Astrocyte of the spinal cord (primary cell): ENCODE results near the gene DESI1.
"Not testable (repeated sequence)": the region's sequence is repeated elsewhere in the genome, so short reads cannot be mapped to it uniquely, and the experiment has no call there.

Source experiments
- DNase-seq: peaks from one replicate; pipeline ENCODE4 v3.0.0; 2011; ENCODE audit warnings: low read depth, low spot score
- H3K4me3 ChIP-seq: 2 replicates; pipeline ENCODE4 v1.5.1; 2011; ENCODE audit warnings: low read depth, mild to moderate bottlenecking, low read length, moderate library complexity
- CTCF ChIP-seq: IDR thresholded peaks from 2 replicates; pipeline ENCODE4 v1.5.1; 2012; ENCODE audit warnings: low read depth, mild to moderate bottlenecking, low read length, inconsistent platforms
- in situ Hi-C: cut with HindIII; loops from 2 replicates; pipeline ENCODE4 v1.10.0; 2017; ENCODE audit warnings: low sequenced_read_pairs

The DESI1 gene

GRCh38 chr22:41638124-41638523 lies 17.3 kb upstream of the DESI1 start:
- no peak for TF ChIP-seq CTCF
- H3K4me3 ChIP-seq, result no peak overlapping the region
- DNase-seq, result no peak
- in situ Hi-C loops, result no loop called here

GRCh38 chr22:41637623-41638022 lies 16.8 kb upstream of the DESI1 start:
- DNase-seq, H3K4me3 ChIP-seq, in situ Hi-C loops: not testable (repeated sequence)

DNA sequence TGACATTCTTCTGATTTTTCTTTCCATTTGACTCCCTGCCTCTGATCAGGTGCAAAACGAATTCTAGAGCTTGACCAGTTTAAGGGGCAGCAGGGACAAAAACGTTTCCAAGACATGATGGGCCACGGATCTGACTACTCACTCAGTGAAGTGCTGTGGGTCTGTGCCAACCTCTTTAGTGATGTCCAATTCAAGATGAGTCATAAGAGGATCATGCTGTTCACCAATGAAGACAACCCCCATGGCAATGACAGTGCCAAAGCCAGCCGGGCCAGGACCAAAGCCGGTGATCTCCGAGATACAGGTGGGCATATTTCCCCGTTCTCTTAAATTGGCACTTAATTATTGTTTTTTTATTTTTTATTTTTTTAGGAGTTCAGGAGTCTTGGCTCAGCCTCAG lies 15.6 kb upstream of the DESI1 start:
- DNase-seq, result peak; percentile 49
- in situ Hi-C loops, result no loop called here
- no peak for TF ChIP-seq CTCF
- no peak overlapping the region for H3K4me3 ChIP-seq

- H3K4me3 ChIP-seq, in situ Hi-C loops, DNase-seq: not testable (repeated sequence)
Observed at GRCh38 chr22:41634610-41635009, 13.8 kb upstream of the DESI1 start.

- H3K4me3 ChIP-seq, DNase-seq, in situ Hi-C loops: not testable (repeated sequence)
Observed at GRCh38 chr22:41631615-41632014, 10.8 kb upstream of the DESI1 start.

DNA sequence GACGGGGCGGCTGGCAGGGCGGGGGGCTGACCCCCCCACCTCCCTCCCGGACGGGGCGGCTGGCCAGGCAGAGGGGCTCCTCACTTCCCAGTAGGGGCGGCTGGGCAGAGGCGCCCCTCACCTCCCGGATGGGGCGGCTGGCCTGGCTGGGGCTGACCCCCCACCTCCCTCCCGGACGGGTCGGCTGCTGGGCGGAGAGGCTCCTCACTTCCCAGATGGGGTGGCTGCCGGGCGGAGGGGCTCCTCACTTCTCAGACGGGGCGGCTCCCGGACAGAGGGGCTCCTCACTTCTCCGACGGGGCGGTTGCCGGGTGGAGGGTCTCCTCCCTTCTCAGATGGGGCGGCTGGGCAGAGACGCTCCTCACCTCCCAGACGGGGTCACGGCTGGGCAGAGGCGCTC lies 10.3 kb upstream of the DESI1 start:
- in situ Hi-C loops, DNase-seq: not testable (repeated sequence)

GRCh38 chr22:41625577-41625976 lies 4.7 kb upstream of the DESI1 start:
- H3K4me3 ChIP-seq, result no peak overlapping the region
- no peak for TF ChIP-seq CTCF
- in situ Hi-C loops, result no loop called here
- DNase-seq, result no peak

More for the DNA sequence above, 10.3 kb upstream of the DESI1 start:
- not testable (repeated sequence) for H3K4me3 ChIP-seq

GRCh38 chr22:41621911-41622179 lies 1.0 kb upstream of the DESI1 start:
- no peak for DNase-seq
- TF ChIP-seq CTCF, result no peak
- peak overlapping the region; percentile 89 for H3K4me3 ChIP-seq
- in situ Hi-C loops, result no loop called here

GRCh38 chr22:41621099-41621910 lies 462 bp upstream of the DESI1 start, which contains the start of gene XRCC6:
TSS of gene XRCC6 (plus strand) at chr22:41621295. CDS start at chr22:41622005, 710 bp downstream.
- no peak for TF ChIP-seq CTCF
- in situ Hi-C loops, result no loop called here
- peak; percentile 99 for DNase-seq
- H3K4me3 ChIP-seq, result peak within 1 kb of the TSS; percentile 89
